GM21381 (cell line): ENCODE data around the gene INHBE.
A peak's percentile ranks its signal among the peaks of the same experiment; 100 is the strongest.
"Not testable (repeated sequence)": the region's sequence is repeated elsewhere in the genome, so short reads cannot be mapped to it uniquely, and the experiment has no call there.

ENCODE experiments used
- ATAC-seq: cut with Tn5 transposase; IDR thresholded peaks from one replicate; pipeline ENCODE4 v1.9.1; 2021; ENCODE audit warnings: mild to moderate bottlenecking, moderate library complexity; ENCODE audit not compliant: unreplicated experiment

INHBE gene

GRCh38 chr12:57454566-57455373, at the start of gene INHBE:
Gene INHBE (plus strand): TSS chr12:57455307. CDS start chr12:57455537, 230 bp downstream.
- ATAC-seq = no peak

- ATAC-seq = no peak
Measured at GRCh38 chr12:57410534-57410933, 44.6 kb upstream of the INHBE start.

- ATAC-seq = not testable (repeated sequence)
Measured at GRCh38 chr12:57414160-57414559, 40.9 kb upstream of the INHBE start.

GRCh38 chr12:57415088-57415487, 40.0 kb upstream of the INHBE start:
- no peak for ATAC-seq

- no peak for ATAC-seq
Measured at GRCh38 chr12:57416039-57416996, 38.8 kb upstream of the INHBE start.

- no peak for ATAC-seq
Measured at GRCh38 chr12:57418255-57418654, 36.9 kb upstream of the INHBE start.

- no peak for ATAC-seq
Measured at GRCh38 chr12:57419495-57419894, 35.6 kb upstream of the INHBE start.

GRCh38 chr12:57420482-57420881, 34.6 kb upstream of the INHBE start:
- ATAC-seq = no peak

- ATAC-seq = not testable (repeated sequence)
Measured at GRCh38 chr12:57426948-57427347, 28.2 kb upstream of the INHBE start.

- no peak for ATAC-seq
Measured at GRCh38 chr12:57428965-57429364, 26.1 kb upstream of the INHBE start.

GRCh38 chr12:57429473-57430111, 25.5 kb upstream of the INHBE start:
- no peak for ATAC-seq

- peak; percentile 51 for ATAC-seq
Measured at GRCh38 chr12:57430112-57430930, 24.8 kb upstream of the INHBE start.

GRCh38 chr12:57430931-57431566, 24.1 kb upstream of the INHBE start, which contains the start of gene R3HDM2:
Gene R3HDM2 (minus strand): TSS chr12:57431043. CDS start chr12:57310428, 120,615 bp downstream.
- ATAC-seq = peak; percentile 93

GRCh38 chr12:57431654-57432188, 23.4 kb upstream of the INHBE start:
- ATAC-seq = no peak

GRCh38 chr12:57433370-57433769, 21.7 kb upstream of the INHBE start:
- ATAC-seq = no peak

GRCh38 chr12:57434517-57435223, 20.4 kb upstream of the INHBE start, which contains the start of gene INHBC:
Gene INHBC (plus strand): TSS chr12:57434784. CDS start chr12:57434887, 103 bp downstream.
- ATAC-seq = no peak

- no peak for ATAC-seq
Measured at GRCh38 chr12:57435293-57435692, 19.8 kb upstream of the INHBE start.

- ATAC-seq = no peak
Measured at GRCh38 chr12:57438400-57438799, 16.7 kb upstream of the INHBE start.
